AG09309 (cell line): ENCODE results near the gene GPATCH4.

Experiments used
- DNase-seq: peaks from one replicate; pipeline ENCODE4 v3.0.0-alpha.2; 2010; ENCODE audit warnings: low read depth
- H3K4me3 ChIP-seq: 2 replicates; pipeline ENCODE4 v1.5.1; 2011; ENCODE audit warnings: mild to moderate bottlenecking, low read depth, low read length, moderate library complexity; ENCODE audit not compliant: control insufficient read depth
- TF ChIP-seq, protein P1 (sequence below): IDR thresholded peaks from 2 replicates; pipeline ENCODE4 v1.5.1; 2011; ENCODE audit warnings: mild to moderate bottlenecking, low read depth, low read length, inconsistent platforms; ENCODE audit not compliant: insufficient read depth, control insufficient read depth; ENCODE audit errors: missing control alignments

GPATCH4 gene

DNA sequence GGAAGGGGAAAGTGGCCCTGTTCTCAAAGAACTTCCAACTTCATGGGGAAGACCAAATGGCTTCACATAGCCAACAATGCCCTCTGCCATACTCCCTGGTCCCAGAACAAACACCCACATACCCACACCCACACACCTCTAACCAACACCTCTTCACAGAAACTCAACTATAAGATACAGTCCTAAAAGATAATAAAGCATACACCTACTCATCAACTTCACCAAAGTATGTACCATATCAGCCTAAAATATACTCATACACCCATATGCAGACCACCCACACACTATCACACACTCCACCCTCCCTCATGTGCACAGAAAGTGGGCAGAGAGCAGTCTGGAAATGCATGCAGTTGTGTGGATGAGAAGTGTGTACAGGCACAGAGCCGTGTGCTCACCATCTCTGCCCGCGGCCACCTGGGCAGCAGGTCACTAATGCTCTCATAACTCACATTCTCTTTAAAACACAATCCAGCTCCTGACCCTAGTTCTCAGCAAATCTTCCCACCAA, 56.6 kb downstream of the GPATCH4 start:
- TF ChIP-seq, protein P1, sequence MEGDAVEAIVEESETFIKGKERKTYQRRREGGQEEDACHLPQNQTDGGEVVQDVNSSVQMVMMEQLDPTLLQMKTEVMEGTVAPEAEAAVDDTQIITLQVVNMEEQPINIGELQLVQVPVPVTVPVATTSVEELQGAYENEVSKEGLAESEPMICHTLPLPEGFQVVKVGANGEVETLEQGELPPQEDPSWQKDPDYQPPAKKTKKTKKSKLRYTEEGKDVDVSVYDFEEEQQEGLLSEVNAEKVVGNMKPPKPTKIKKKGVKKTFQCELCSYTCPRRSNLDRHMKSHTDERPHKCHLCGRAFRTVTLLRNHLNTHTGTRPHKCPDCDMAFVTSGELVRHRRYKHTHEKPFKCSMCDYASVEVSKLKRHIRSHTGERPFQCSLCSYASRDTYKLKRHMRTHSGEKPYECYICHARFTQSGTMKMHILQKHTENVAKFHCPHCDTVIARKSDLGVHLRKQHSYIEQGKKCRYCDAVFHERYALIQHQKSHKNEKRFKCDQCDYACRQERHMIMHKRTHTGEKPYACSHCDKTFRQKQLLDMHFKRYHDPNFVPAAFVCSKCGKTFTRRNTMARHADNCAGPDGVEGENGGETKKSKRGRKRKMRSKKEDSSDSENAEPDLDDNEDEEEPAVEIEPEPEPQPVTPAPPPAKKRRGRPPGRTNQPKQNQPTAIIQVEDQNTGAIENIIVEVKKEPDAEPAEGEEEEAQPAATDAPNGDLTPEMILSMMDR: no peak
- H3K4me3 ChIP-seq: no peak overlapping the region
- no peak for DNase-seq
